Stimulated activated CD4-positive, alpha-beta T cell treated with anti-CD3 and anti-CD28 coated beads, Interleukin-12 subunit alpha, Interleukin-12 subunit beta, amount 100 ng/mL, for 4 hours (primary cell): ENCODE data around the gene MYOZ3.

ENCODE experiments used
- DNase-seq: peaks from one replicate; pipeline ENCODE4 v3.0.0-alpha.2; 2020

Gene MYOZ3

GRCh38 chr5:150644058-150644457, 17.0 kb upstream of the MYOZ3 start:
- no peak for DNase-seq

DNA sequence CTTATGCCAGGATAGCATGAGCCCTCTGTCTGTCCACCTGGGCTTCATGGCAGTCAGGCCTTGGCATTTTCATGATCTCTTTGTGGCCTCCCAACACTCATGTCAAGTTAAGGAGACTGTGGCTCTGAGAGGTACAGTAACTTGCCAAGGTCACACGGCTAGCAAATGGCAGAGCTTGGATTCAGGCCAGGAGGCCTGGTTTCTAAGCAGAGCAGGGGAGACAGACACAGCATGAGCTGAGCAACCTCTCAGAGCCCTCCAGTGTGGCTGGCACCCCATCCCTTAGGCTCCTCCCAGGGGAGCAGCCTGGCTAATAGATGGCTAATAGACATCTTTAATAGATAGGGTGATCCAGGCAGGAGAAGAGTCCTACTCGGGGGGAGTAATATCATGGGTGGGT, 16.5 kb upstream of the MYOZ3 start:
- no peak for DNase-seq

DNA sequence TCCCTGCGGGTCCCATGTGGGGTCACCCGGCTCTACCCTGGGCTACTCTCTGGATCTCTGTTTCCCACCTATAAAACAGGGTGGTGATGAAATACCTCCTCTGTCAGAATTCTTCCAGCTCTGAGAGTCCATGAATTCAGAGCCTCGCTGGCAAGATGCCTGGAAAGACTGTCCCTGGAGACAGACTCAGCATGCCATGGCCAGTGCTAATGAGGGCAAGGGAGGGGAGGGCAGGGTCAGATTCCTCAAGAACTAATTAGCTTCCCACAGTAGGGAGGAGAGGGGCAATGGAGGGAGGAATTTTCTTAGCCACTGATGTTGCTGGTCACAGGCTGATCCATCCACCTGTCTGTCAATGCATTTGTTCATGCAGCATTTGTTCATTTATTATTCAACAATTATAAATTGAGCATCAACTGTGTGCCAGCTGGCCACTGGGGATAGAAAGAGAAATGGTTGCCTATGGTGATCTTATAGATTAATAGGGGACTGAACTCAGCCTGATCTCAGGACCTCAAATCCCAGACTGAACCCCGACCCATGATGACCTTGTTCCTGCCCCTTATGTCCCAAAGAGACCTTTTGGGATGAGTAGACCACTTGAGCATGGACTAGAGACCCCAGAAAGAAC, 15.9 kb upstream of the MYOZ3 start:
- no peak for DNase-seq

DNA sequence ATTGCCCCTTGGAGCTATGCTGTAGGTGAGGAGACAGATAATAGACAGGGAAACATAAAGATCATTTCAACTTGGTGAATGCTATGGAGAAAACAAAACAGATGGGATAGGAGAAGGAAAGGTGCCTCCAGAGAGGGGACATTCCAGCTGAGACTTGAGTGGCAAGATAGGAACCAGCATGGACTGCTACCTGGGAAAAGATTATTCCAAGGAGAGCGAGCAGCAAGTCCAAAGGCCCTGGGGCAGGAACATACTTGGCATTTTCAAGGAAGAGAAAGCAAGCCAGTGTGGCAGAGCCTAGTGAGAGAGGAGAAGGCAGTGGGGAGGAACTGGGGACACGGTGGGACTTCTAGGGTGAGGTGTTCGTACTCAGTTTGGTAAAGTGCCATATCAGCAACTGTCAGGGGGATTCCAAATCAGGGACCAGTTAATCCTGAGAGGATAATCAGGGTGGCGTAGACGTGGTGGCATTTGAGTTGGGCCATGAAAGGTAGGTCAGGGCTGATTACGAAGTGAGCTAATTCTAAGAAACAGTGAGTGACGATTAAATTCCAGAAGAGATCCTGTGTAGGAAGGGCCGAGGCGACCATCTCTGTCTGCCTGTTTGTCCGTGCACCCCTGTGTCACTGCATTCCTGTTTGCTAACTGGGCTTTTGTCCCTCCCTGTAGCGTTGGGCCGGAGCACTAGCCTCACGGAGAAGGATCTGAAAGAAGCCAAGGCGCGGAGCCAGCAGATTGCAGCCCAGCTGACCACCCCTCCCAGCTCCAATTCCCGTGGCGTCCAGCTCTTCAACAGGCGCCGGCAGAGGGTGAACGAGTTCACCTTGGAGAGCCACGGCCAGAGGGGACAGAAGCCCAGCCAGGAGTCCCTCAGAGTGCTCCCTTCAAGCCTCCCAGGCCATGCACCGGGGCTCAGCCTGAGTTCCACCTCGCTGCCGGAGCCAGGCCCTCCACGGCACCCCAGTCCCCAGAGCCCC, 13.5 kb upstream of the MYOZ3 start:
- DNase-seq, result no peak

DNA sequence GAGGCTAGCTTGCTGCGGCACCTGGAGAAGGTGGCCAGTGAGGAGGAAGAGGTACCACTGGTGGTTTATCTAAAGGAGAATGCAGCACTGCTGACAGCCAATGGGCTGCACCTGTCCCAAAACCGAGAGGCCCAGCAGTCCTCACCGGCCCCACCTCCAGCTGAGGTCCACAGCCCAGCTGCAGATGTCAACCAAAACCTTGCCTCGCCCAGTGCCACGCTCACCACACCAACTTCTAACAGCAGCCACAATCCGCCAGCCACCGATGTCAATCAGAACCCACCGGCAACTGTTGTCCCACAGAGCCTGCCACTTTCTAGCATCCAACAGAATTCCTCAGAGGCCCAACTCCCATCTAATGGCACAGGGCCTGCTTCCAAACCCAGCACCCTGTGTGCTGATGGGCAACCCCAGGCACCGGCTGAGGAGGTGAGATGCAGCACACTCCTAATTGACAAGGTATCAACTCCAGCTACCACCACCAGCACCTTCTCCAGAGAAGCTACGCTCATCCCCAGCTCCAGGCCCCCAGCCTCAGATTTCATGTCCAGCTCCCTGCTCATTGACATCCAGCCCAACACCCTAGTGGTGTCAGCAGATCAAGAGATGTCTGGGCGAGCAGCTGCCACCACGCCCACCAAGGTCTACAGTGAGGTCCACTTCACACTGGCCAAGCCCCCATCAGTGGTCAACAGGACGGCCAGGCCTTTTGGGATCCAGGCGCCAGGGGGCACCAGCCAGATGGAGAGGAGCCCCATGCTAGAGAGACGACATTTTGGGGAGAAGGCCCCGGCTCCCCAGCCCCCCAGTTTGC, 12.6 kb upstream of the MYOZ3 start:
- DNase-seq, result no peak

GRCh38 chr5:150649108-150650020, 11.7 kb upstream of the MYOZ3 start:
- no peak for DNase-seq

DNA sequence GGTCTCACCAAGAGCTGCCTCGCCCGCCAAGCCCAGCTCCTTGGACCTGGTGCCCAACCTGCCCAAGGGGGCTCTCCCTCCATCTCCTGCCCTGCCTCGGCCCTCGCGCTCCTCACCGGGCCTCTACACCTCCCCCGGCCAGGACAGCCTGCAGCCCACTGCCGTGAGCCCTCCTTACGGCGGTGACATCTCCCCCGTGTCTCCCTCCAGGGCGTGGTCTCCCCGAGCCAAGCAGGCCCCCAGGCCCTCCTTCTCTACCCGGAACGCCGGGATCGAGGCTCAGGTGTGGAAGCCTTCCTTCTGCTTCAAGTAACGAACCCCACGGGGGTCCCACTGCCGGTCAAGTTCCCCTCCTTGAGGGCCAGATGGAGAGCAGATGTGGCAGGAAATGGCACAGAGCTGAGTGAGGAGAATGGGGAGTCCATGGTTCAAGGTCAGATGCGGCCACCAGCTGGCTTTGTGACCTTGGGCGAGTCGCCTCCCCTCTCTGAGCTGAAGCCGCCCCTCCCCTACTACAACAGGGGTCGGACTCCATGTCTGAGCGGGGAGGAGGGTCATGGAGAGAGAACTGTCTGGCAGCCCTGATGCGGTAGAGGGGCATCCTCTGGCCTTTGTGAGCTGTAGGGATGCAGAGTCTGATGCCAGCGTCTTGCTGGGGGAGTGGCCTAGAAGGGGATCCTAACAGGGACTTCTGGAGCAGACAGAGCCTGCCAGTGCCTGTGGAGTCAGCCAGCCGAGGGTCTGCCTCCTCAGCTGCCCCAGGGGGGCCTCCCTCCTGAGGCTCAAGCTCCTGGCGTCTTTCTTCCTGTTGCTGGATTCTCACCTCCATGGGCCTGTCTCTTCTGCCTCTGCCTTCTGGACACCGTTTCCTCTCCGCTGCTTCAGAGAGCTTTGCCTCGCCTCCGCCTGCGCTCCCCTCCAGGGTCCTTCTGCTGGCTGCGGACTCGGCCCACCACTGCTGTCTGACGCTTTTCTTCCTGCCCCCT, 10.7 kb upstream of the MYOZ3 start:
- no peak for DNase-seq

- no peak for DNase-seq
Observed at GRCh38 chr5:150651382-150651781, 9.7 kb upstream of the MYOZ3 start.

- DNase-seq, result no peak
Observed at GRCh38 chr5:150651924-150652671, 9.0 kb upstream of the MYOZ3 start.

GRCh38 chr5:150653145-150653761, 7.8 kb upstream of the MYOZ3 start:
- DNase-seq, result no peak

DNA sequence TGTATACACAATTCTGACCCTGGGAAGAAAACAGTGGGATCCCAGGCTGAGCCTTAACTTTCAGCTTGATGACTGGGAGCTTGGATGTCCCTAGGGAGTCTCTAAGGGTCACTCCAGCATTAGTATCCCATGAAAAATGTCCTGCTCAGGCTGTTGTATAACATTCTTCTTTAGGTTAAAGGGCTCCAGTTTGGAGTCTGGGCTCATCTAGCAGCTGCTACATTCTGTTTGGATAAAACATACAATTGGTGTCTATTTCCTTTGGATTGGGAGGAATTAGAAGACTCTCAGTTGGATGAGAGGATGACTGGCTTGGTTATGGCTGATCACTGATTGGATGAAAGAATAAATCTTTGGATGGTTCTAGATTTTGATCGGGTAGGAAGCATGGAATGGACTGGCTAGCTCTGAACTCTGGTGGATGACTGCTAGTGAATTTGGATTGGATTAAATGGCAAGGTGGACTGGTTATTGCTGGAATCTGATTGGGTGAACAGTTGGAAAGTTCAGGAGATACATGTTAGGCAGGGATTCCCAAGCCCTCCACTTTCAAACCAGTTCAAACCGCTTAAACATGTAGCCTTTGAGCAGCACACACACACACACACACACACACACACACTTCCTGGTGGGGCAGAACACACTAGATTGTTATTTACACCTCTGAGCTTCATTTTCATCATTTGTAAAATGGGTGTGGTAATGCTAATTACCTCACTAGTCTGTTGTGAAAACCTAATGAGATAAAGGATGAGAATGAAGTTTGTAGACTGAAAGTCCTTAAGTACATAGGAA, 7.1 kb upstream of the MYOZ3 start:
- no peak for DNase-seq

GRCh38 chr5:150655221-150655620, 5.8 kb upstream of the MYOZ3 start:
- DNase-seq, result no peak

DNA sequence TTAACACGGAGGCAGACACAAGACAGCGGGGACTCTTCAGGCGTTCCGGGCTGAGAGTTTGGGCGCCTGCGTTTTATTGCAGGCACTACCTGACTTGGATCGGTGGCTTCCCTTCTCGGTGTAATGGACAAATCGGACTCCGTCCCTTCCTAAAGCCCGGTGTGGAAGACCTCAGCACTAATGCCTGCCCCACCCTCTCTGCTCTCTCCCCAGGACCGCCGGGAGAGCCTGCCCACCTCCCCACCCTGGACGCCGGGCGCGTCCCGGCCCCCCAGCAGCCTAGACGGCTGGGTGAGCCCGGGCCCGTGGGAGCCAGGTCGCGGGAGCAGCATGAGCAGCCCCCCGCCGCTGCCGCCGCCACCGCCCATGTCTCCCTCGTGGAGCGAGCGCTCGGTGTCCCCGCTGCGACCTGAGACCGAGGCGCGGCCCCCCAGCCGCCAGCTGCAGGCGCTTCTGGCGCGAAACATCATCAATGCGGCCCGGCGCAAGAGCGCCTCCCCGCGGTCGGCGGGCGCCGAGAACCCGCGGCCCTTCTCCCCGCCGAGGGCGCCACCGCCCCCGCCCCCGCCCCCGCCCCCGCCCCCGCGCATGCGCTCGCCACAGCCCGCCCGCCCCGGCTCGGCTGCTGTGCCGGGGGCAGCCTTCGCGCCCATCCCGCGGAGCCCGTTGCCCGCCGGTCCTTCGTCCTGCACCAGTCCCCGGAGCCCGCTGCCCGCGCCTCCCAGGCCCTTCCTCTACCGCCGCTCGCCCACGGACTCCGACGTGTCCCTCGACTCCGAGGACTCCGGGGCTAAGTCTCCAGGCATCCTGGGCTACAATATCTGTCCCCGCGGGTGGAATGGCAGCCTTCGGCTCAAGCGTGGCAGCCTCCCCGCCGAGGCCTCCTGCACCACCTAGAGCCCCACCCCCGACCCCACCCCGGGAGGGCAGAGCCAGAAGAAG, 4.6 kb upstream of the MYOZ3 start:
- DNase-seq, result peak; percentile 65

GRCh38 chr5:150658121-150658520, 2.9 kb upstream of the MYOZ3 start:
- DNase-seq, result no peak

DNA sequence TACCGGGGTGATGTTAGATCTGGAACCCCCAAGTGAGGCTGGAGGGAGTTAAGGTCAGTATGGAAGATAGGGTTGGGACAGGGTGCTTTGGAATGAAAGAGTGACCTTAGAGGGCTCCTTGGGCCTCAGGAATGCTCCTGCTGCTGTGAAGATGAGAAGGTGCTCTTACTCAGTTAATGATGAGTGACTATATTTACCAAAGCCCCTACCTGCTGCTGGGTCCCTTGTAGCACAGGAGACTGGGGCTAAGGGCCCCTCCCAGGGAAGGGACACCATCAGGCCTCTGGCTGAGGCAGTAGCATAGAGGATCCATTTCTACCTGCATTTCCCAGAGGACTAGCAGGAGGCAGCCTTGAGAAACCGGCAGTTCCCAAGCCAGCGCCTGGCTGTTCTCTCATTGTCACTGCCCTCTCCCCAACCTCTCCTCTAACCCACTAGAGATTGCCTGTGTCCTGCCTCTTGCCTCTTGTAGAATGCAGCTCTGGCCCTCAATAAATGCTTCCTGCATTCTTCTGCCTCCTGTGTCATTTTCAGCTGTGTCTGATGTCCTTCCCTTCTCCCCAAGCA, 2.3 kb upstream of the MYOZ3 start:
- DNase-seq, result no peak

GRCh38 chr5:150659360-150660107, 1.5 kb upstream of the MYOZ3 start:
- DNase-seq, result no peak
